Kidney (tissue), 14 donors: ENCODE results near the gene ARL4A. TPM values are rescaled to one million over a fixed set of nuclear protein-coding genes. Genes with fewer than 3 reads are reported as not detected.

Experiments
- DNase-seq, 5 donors: peaks; one replicate each; pipeline ENCODE4 v3.0.0-alpha.2; 2013 to 2020
- FAIRE-seq: peaks from 2 replicates; lab custom pipeline; 2012; peaks lifted over from hg19 to GRCh38; lab: Jason Lieb, UNC
- H3K27ac ChIP-seq, 2 donors: one replicate each; pipeline ENCODE4 v1.7.0; 2013; ENCODE audit warnings: low read depth in 2 of 2, low read length in 2 of 2, inconsistent platforms in 1 of 2
- H3K27me3 ChIP-seq: one replicate; pipeline ENCODE4 v1.7.1; 2013; ENCODE audit warnings: low read length, inconsistent platforms; ENCODE audit not compliant: control insufficient read depth, insufficient read depth
- H3K36me3 ChIP-seq, 3 donors: one replicate each; pipeline versions ENCODE4 v1.7.0 to v1.7.1; 2013; ENCODE audit warnings: low read length in 3 of 3, control low read depth in 1 of 3, inconsistent platforms in 1 of 3; ENCODE audit not compliant: insufficient read depth in 3 of 3, control insufficient read depth in 2 of 3
- H3K4me1 ChIP-seq, 3 donors: one replicate each; pipeline versions ENCODE4 v1.7.0 to v1.7.1; 2013; ENCODE audit warnings: low read length in 3 of 3, inconsistent platforms in 1 of 3, low read depth in 1 of 3; ENCODE audit not compliant: control insufficient read depth in 2 of 3, insufficient read depth in 2 of 3
- H3K4me3 ChIP-seq, 3 donors: one replicate each; pipeline versions ENCODE4 v1.7.0 to v1.8.1; 2013; ENCODE audit warnings: low read length in 3 of 3, control low read depth in 1 of 3, inconsistent platforms in 1 of 3
- H3K9ac ChIP-seq, 3 donors: one replicate each; pipeline versions ENCODE4 v1.7.0 to v1.7.1; 2013; ENCODE audit warnings: low read length in 3 of 3, control low read depth in 1 of 3, inconsistent platforms in 1 of 3
- H3K9me3 ChIP-seq, 3 donors: one replicate each; pipeline versions ENCODE4 v1.7.0 to v1.7.1; 2013; ENCODE audit warnings: low read length in 3 of 3, control low read depth in 1 of 3, inconsistent platforms in 1 of 3; ENCODE audit not compliant: control insufficient read depth in 2 of 3, insufficient read depth in 1 of 3
- intact Hi-C: fragments of 100-400 bp; cut with DNase I; formaldehyde crosslinking; loops from one replicate; pipeline ENCODE4 v1.11.1; 2022
- polyA plus RNA-seq: library from polyadenylated mRNA; stranded (reverse); fragments of 350-450 nt; fragmentation: Illumina TruSeq; extraction: RNeasy Lipid Tissue Mini Kit (QIAGEN cat#74804); gene quantifications from one replicate; pipeline ENCODE4 v1.2.3, GENCODE V29; 2014; ENCODE audit warnings: low read depth, low replicate concordance; ENCODE audit not compliant: insufficient read depth
- total RNA-seq: library from RNA; stranded (reverse); fragmentation: NEBNext Ultra II Directional; extraction: Animal tissue kit (Norgen Biotek cat#: 25700); gene quantifications from one replicate; pipeline ENCODE4 v1.2.1, GENCODE V29; 2021
- TF ChIP-seq, protein P1 (sequence below): IDR thresholded peaks from 3 replicates; pipeline ENCODE4 v1.5.1; 2012; ENCODE audit warnings: mild to moderate bottlenecking, moderate library complexity, borderline replicate concordance; ENCODE audit not compliant: insufficient read depth; ENCODE audit errors: extremely low read depth
- donor health status: control.
- donor health status: control.
- donor health status: control.
- donor health status: control.
- donor health status: control.
- donor health status: DM: yes; HTN: yes; CAD: no.
- donor health status: Normal renal cell carcinoma (clear cell type).

Gene ARL4A
- total and polyA plus RNA-seq, 2 donors from 2014 or later: 11.8 to 21.6 TPM

DNA sequence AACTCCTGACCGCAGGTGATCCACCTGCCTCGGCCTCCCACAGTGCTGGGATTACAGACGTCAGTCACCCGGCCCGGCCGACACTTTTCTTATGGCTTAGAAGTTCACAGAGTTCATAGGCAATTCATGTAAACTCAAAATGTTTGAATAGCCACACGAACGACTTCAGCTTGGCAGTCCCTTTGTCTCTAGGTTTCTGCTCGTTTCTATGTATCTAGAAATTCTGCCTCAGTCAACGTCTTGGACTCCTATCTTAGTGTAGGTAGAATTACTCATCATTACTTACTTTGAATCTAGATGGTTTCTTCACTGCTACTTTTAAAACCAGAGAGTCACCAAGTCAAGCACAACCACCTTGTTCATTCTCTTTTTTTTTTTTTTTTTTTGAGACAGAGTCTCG, 23.7 kb downstream of the ARL4A start:
- DNase-seq (no peak), FAIRE-seq (no peak)
- no peaks in the 10 kb centered on the region for H3K9me3 ChIP-seq
- H3K4me3 ChIP-seq: no peak overlapping the region
- intact Hi-C loops: no loop called here
- H3K36me3 ChIP-seq: no peaks in the 10 kb centered on the region
- H3K4me1 ChIP-seq: no peaks in the 10 kb centered on the region
- TF ChIP-seq, protein P1, sequence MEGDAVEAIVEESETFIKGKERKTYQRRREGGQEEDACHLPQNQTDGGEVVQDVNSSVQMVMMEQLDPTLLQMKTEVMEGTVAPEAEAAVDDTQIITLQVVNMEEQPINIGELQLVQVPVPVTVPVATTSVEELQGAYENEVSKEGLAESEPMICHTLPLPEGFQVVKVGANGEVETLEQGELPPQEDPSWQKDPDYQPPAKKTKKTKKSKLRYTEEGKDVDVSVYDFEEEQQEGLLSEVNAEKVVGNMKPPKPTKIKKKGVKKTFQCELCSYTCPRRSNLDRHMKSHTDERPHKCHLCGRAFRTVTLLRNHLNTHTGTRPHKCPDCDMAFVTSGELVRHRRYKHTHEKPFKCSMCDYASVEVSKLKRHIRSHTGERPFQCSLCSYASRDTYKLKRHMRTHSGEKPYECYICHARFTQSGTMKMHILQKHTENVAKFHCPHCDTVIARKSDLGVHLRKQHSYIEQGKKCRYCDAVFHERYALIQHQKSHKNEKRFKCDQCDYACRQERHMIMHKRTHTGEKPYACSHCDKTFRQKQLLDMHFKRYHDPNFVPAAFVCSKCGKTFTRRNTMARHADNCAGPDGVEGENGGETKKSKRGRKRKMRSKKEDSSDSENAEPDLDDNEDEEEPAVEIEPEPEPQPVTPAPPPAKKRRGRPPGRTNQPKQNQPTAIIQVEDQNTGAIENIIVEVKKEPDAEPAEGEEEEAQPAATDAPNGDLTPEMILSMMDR: no peak
- no peak overlapping the region for H3K27ac ChIP-seq
- no peak overlapping the region for H3K9ac ChIP-seq
- H3K27me3 ChIP-seq: no peaks in the 10 kb centered on the region

DNA sequence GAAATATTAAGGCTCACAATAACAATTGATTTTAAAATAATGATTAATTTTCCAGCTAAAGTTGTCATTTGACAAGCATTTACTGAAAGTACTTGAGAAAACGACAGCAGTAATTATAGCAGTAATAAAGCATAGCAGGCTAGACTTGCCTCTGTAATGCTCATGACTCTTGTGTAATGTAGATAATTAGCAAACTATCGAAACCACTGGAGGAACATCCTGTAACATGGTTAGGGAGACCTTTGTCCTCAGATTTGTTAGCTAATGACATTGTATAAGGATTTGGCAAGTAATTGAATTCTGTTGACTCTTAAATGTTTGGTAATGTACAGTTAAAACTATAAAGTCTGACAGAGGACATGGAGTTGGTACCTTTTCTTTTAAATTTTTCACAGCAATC, 24.8 kb downstream of the ARL4A start:
- H3K27ac ChIP-seq: no peak overlapping the region

DNA sequence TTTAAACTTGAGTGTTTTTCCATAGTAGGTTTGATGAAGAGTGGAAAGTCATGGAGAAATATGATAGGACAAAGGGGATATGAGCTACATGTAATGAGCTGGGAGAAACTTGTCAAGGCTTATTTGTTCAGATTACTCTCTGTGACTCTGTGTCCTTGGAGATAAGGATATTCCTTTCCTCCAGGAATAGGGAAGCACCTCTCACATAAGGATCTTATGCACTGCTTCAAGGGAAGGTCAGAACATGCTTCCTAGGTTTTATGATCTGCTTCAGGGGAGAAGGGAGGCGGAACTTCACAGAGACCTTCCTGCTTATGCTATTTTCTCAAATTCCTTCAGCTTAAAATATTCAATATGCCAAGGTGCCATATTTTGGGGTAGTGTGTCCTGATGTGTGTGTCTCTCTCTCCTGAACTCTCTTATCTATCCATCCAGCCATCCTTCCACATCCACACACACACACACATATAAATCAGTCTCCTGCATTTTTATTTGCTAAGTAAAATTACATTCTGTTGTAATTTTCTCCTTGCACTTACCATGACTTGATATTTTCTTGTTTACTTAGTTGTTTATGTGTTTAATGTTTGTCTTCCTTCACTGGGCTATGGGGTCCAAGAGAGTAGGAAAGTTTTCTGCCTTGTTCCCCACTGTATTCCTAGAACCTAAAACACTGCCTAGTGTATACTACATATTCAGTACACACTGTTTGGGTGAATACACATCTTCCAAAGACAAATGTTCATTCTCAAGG, 26.4 kb downstream of the ARL4A start:
- intact Hi-C loops: no loop called here
- Histone ChIP-seq H3K4me1 (no peaks in the 10 kb centered on the region), H3K27ac (no peak overlapping the region), H3K27me3 (no peaks in the 10 kb centered on the region), H3K4me3 (no peak overlapping the region), H3K36me3 (no peaks in the 10 kb centered on the region), H3K9ac (no peak overlapping the region), H3K9me3 (no peaks in the 10 kb centered on the region)
- DNase-seq (no peak), FAIRE-seq (no peak)
- TF ChIP-seq, protein P1: no peak

More for the DNA sequence above, 24.8 kb downstream of the ARL4A start:
- no peaks in the 10 kb centered on the region for H3K36me3 ChIP-seq
- H3K9ac ChIP-seq: no peak overlapping the region
- DNase-seq (no peak), FAIRE-seq (no peak)
- intact Hi-C loops: no loop called here
- H3K4me1 ChIP-seq: no peaks in the 10 kb centered on the region
- no peaks in the 10 kb centered on the region for H3K27me3 ChIP-seq
- TF ChIP-seq, protein P1: no peak
- no peak overlapping the region for H3K4me3 ChIP-seq
- no peaks in the 10 kb centered on the region for H3K9me3 ChIP-seq
